ENCODE data around the gene TRIM41.

Gene TRIM41

DNA sequence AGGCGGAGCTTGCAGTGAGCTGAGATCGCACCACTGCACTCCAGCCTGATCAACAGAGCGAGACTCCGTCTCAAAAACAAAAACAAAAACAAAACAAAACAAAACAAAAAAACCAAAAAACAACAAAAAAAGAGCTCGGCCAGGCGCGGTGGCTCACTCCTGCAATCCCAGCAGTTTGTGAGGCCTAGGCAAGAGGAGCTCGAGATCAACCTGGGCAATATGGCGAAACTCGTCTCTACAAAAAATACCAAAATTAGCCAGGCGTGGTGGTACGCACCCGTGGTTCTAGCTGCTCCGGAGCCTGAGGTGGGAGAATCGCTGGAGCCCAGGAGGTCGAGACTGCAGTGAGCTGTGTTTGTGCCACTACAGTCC lies 38.2 kb upstream of the TRIM41 start:
- no peak overlapping the region for H3K27ac ChIP-seq
- TF ChIP-seq, protein P1, sequence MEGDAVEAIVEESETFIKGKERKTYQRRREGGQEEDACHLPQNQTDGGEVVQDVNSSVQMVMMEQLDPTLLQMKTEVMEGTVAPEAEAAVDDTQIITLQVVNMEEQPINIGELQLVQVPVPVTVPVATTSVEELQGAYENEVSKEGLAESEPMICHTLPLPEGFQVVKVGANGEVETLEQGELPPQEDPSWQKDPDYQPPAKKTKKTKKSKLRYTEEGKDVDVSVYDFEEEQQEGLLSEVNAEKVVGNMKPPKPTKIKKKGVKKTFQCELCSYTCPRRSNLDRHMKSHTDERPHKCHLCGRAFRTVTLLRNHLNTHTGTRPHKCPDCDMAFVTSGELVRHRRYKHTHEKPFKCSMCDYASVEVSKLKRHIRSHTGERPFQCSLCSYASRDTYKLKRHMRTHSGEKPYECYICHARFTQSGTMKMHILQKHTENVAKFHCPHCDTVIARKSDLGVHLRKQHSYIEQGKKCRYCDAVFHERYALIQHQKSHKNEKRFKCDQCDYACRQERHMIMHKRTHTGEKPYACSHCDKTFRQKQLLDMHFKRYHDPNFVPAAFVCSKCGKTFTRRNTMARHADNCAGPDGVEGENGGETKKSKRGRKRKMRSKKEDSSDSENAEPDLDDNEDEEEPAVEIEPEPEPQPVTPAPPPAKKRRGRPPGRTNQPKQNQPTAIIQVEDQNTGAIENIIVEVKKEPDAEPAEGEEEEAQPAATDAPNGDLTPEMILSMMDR (IDR thresholded peaks at IDR 0.05), result no peak
- DNase-seq (ENCODE audit: low spot score), result no peak
- peak overlapping the region; percentile 74 for H3K4me3 ChIP-seq

DNA sequence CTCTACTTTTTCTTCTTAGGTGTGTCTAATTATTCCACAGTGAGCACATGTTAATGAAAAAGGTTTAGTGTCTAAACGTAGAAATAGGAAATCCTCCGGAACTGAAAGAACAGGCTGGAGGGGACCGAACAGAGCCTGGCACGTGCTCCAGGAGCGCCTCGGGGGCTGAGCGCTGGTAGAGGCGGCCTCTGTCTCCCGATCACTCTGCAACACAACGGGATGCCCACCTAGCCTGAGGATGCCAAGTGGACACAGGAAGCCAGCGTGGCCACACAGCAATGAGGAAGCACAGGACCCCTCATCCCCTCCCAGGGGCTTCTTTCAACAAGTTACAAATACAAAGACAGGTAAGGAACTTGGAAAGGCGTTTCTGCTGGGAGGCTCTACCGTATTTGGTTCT lies 37.5 kb upstream of the TRIM41 start:
- TF ChIP-seq, protein P1 (IDR thresholded peaks at IDR 0.05), result no peak
- Histone ChIP-seq H3K4me3 (no peak overlapping the region), H3K27ac (no peak overlapping the region)
- no peak for DNase-seq (ENCODE audit: low spot score)

DNA sequence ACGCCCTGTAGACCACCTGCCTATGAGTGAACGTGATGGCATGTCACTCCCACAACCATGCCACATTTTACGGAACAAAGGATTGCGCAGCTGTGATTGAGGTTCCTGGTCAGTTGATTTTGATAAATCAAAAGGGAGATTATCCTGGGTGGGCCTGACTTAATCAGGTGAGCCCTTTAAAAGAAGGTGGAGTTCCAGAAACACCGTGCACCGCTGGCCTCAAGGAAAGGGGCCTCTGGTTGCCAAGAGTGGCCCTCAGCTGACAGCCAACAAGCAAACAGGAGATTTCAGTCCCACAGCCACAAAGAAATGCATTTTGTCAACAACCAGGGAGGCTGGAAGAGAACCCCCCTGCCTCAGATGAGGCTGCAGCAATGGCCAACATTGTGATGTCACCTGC lies 37.1 kb upstream of the TRIM41 start:
- TF ChIP-seq, protein P1 (IDR thresholded peaks at IDR 0.05), result no peak
- Histone ChIP-seq H3K27ac (no peak overlapping the region), H3K4me3 (no peak overlapping the region)
- DNase-seq (ENCODE audit: low spot score), result no peak

DNA sequence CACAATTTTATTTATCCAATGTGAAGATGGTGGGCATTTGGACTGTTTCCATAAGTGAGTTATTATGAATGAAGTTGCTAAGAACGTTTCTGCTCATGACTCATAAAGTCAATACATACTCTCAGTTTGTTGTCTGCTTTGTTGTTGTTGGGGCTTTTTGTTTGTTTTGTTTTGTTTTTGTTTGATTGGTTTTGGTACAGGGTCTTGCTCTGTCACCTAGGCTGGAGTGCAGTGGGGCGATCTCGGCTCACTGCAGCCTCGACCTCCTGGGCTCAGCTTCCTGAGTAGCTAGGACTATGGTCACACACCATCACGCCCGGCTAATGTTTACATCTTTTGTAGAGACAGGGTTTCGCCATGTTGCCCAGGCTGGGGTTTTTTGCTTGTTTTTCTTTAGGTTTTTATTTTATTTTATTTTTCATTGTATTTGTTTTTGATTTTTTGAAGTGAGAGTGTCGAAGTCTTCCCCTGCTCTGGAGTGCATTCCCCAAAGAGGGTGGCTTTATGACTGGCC lies 36.0 kb upstream of the TRIM41 start:
- no peak for DNase-seq (ENCODE audit: low spot score)
- TF ChIP-seq, protein P1 (IDR thresholded peaks at IDR 0.05), result no peak
- Histone ChIP-seq H3K4me3 (no peak overlapping the region), H3K27ac (peak overlapping the region in 1 of 2 donors; percentile 97)

DNA sequence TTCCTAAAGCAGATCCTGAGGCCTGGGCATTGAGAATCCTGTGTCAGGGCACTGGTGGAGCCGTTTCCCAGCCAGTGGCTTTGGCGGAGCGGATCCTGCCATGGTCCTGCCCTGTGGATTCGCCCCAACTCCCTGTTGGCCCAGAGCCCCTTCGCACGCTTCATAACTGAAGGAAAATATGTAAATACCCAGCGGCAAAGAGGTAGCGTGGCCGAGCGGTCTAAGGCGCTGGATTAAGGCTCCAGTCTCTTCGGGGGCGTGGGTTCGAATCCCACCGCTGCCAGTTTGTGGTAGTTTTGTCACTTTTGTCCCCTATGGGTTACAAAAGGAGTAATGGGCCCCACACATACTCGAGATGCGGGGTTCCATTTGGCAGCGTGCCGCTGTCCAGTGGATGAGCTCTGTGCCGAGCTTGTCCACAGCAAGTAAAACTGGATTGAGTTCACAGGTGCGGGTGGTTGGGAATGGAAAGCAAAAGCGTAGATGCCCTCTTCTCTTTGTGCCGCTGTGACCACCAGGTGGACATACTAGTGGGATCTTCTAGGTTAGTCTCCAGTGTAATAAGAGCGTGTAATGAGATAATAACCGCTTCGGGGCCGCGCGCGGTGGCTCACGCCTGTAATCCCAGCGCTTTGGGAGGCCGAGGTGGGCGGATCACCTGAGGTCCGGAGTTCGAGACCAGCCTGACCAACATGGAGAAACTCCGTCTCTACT lies 35.4 kb upstream of the TRIM41 start:
- peak overlapping the region; percentile 90 for H3K4me3 ChIP-seq
- DNase-seq (ENCODE audit: low spot score), result peak; percentile 87
- TF ChIP-seq, protein P1 (IDR thresholded peaks at IDR 0.05), result no peak
- peak overlapping the region; percentile 73 to 97 for H3K27ac ChIP-seq

DNA sequence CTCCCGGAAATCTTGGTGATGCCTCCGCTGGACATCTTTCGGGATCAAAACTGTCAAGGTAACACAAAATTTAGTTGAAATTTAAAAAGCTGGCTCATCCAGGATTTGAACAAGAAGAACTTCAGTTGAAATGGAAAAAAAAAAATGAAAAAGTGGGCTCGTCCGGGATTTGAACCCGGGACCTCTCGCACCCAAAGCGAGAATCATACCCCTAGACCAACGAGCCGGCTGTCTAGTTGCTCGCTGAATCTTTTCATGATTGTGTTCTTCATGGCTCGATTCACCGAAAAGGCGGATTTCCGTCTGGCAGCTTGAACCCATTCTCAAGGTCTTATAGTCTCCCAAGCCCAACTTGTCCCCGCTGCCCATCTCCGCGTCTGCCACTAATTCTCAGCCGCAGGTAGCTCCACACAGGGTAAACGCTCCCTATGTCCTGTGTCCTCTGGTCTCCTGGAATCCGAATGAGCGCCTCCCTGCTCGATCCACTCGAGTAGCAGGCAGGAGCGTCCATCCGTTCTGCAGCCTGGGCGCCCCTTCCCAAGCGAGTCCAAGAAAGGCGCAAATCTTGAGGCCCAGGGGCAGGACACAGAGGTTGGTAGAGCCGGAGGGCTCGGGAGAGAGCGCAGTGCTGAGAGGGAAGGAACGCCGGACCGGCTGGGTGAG lies 34.2 kb upstream of the TRIM41 start:
- TF ChIP-seq, protein P1 (IDR thresholded peaks at IDR 0.05), result no peak
- H3K27ac ChIP-seq, result peak overlapping the region; percentile 73 to 97
- peak; percentile 89 for DNase-seq (ENCODE audit: low spot score)
- peak overlapping the region; percentile 90 for H3K4me3 ChIP-seq

All from coronary artery (tissue), 2 donors.